Stimulated activated CD4-positive, alpha-beta T cell treated with anti-CD3 and anti-CD28 coated beads, TNF-alpha, amount 100 ng/mL, for 4 hours (primary cell): Measurements from ENCODE around the gene ICAM1.

Source experiments
- DNase-seq, 3 experiments: peaks; one replicate each; pipeline ENCODE4 v3.0.0-alpha.2; 2020; ENCODE audit warnings: low read depth in 3 of 3

The ICAM1 gene

DNA sequence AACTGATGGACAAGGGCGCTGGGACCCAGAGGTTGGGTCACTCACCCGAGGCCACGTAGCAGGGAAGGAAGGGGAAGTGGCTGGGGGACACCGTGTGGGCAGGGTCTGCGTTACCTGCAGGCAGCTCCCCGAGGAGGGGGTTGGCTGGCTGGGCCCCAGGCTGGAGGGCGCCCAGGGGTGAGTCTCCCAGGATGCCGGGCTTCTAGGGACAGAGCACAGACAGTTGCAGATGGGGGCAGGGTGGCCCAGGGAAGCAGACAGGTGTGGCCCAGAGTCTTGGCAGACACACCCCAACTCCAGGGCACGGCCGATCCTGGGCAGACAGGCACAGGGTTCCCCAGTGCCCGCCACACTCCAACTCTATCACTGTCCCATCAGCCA is 50.5 kb downstream of the ICAM1 start:
- no peak for DNase-seq

DNA sequence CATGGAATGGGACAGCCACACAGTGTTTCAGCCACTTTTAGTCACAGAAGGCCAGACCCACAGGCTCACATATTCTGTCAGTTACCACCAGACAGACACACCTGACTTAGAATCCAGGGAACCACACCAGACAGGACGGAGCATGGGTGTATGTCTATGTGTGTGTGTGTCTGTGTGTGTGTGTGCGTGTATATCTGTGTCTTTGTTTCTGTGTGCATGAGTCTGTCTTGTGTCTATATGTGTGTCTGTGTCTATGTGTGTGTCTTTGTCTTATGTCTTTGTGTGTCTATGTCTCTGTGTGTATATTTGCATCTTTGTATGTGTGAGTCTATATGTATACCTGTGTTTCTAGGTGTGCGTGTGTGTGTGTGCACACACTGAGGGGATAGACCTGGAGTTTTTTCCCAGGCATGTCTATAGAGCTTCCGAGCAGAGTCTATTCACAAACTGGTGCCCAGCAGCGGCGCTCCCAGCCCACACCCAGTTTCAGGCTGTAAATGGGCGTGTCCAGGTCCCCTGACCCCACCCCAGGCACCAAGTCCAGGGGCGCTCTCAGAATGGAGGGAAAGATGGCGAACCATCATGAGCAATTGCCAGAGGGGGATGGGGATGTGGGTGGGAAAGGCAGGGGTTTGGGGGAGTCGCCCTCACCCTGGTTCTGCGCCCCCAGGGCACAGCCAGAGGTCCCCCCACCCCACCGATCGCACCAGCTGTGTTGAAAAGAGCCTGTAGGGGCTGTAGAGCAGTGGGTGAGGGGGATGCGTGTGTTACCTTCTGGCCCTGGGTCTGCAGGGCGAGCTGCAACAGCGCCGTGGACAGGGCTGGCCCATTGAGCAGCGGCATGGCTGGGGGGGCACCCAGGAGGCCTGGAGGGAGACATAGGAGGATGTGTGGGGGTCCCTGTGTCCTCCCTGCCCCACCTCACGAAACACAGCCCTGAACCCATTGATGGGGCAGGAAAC is 51.2 kb downstream of the ICAM1 start:
- DNase-seq = no peak

- no peak for DNase-seq
These were observed 54.8 kb downstream of the ICAM1 start for GRCh38 chr19:10325732-10326131.

DNA sequence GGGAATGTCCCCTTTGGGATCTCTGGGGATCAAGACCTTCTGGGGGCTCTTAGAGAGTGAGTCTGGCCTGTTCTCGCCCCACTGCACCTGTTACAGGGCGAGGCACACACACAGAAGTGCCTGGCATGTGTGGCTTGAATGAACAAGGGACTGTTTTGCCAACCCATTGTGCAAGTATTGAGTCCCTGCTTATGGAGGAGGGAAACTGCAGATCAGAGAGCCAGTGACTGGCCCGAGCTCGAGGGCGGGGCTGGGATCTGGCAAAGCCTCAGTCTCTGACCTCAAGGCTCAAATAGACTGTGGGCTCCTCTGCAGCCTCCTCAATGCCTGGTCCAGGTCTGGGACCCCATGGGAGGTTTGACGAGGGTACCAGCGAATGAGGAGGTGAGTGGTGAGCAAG is 56.9 kb downstream of the ICAM1 start:
- no peak for DNase-seq

GRCh38 chr19:10328558-10329429 is 57.9 kb downstream of the ICAM1 start:
- no peak for DNase-seq

DNA sequence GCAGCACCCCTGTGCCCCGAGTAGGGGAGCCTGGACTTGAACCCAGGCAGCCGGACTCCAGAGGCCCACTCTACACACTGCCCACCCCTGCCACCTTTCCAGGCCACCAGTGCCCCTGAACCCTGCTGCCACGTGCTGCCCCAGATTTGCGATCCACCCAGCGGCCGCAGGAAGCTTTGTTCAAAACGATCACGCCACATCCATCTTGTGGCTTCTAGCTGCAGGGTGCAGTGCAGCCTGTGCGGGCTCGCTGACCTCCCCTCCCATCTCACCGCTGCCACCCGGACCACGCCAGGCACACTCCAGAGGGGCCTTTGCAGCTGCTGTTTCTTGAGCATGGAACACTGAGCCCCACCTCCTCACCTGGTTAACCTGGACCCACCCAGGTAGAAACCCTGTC is 58.6 kb downstream of the ICAM1 start:
- no peak for DNase-seq

GRCh38 chr19:10332158-10332964 is 61.4 kb downstream of the ICAM1 start:
- no peak for DNase-seq

DNA sequence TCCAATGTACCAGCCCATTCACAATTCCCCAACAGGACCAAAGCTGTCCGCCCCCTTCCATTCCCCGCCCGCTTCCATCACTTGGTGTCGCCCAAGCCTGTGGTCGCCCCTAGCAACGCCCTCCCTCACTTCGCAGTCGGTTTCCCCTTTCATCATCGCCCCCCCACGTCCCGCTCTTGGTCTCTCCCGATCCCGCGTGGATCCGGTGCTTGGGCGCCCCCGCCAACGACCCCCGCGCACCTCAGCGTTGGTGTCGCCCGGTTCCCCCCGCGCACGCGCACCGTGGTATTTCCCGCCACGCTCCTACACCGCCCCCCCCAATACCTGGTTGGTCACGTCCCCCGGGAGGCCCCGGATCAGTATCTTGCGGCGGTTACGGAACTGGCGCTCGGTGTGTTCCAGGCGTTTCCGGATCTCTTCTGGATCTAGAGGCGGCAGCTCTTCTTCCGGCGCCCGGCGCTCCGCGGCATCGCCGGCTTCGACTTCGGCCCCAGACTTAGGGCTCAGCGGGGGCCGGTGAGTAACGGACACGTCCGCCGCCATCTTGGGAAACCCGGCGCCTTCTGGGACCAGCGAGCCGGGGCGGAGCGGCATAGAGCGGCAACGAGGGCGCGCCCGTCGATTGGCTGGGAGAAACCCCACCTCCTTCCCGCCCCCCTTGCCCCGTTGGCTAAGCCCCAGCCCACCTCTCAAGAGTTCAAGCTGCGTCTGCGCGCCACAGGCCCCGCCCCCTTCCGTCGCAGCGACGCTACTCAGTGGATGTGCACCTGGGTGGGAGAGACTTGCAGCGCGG is 62.2 kb downstream of the ICAM1 start, which contains the start of gene RAVER1:
TSS of gene RAVER1 (minus strand) at position 565 of the 793 bp plus-strand sequence. CDS start at position 543, 22 bp downstream.
- peak; percentile 93 to 97 (median 97) for DNase-seq

DNA sequence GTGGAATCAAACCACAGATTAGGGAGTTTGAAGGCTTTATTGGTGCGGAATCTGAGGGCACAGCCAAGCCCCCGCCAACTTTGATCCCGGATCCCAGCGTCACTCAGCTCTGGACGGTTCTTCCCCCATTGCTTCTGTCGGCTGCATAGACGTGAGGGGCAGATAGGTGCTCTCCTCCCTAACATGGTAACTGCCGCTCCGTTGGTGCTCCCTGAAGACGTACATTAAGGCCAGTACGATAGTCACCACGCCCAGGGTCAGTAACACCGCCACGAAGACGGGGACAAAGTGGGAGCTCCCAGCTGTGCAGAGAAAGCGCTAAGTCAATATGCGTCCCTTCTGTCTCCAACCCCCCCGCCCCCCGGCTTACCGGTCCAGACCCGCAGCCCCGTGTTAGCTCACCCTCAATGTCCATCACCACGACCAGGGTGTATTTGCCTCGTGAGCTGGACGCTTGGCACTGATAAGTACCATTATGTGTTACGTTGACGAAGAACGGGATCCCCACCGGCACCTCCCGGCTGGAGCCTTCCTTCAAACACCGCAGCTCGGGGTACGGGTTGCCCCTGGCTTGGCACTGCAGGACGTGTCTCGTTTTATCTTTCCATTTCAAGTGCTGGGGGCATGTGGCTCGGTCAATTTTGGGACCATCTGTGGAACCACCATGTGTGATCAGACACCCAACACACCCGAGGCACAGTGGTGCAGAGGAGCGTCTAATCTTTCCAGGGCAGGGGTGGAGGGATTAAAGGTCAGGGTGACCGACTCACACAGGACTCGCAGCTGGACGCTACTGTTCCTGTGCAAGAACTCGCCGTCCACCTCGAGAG is 63.1 kb downstream of the ICAM1 start:
- DNase-seq = no peak

GRCh38 chr19:10334588-10335351 is 63.9 kb downstream of the ICAM1 start:
- DNase-seq = no peak

DNA sequence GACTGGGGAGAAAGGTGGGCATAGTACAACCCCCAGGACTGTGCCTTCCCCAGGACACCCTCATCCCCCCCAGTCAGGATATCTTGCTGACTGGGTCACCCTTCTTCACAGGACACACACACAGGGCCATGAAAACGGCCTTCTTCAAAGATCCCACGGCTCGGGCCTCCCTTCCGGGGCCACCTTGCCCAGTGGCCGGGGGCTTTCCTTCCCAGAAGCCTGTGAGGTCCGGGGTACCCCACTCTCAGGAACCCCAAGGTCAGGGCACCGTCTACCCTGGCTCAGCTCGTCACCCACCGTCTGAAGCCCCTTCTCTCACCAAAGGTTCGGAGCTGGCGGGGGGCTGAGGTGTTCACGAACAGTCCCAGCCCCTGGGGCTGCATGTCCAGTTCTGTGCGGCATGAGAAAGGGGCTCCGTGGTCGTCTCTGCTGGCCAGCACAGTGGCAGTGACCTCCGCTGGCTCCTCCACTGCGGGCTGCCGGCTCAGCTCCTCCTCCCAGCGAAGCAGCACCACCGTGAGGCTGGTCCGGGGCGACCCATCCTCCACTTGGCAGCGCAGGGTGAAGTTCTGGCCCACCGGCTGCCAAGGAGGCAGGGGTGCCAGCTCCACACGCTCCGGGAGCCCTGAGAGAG is 64.5 kb downstream of the ICAM1 start:
- no peak for DNase-seq
